Natural killer cell (primary cell): ENCODE data around the gene ELN. TPM values are rescaled to one million over a fixed set of nuclear protein-coding genes. Genes with fewer than 3 reads are reported as not detected.

Experiments
- ATAC-seq, 3 donors: fragments of 150-1000 bp in 2 of 3; fragments of 200-7000 bp in 1 of 3; cut with Tn5 transposase; 1 replicate in 1 of 3; 2 replicates in 2 of 3; pipeline ENCODE4 v1.10.0; 2021; ENCODE audit warnings: mild to moderate bottlenecking in 2 of 3, moderate library complexity in 2 of 3
- DNase-seq, 2 donors: peaks; one replicate each; pipeline versions ENCODE4 v3.0.0 to v3.0.0-alpha.2; 2013 to 2021; ENCODE audit warnings: mixed read lengths in 1 of 2
- H3K27ac ChIP-seq: one replicate; pipeline ENCODE4 v1.5.1; 2013; ENCODE audit warnings: mild to moderate bottlenecking, low read length
- H3K27me3 ChIP-seq: one replicate; pipeline ENCODE4 v1.6.1; 2013; ENCODE audit warnings: low read length; ENCODE audit not compliant: control insufficient read depth, insufficient read depth
- H3K36me3 ChIP-seq: one replicate; pipeline ENCODE4 v1.6.1; 2013; ENCODE audit warnings: low read length; ENCODE audit not compliant: control insufficient read depth, insufficient read depth
- H3K4me1 ChIP-seq: one replicate; pipeline ENCODE4 v1.6.1; 2013; ENCODE audit warnings: low read length; ENCODE audit not compliant: control insufficient read depth, insufficient read depth
- H3K4me3 ChIP-seq: one replicate; pipeline ENCODE4 v1.5.1; 2013; ENCODE audit warnings: low read length
- H3K9me3 ChIP-seq: one replicate; pipeline ENCODE4 v1.6.1; 2013; ENCODE audit warnings: low read length; ENCODE audit not compliant: control insufficient read depth, insufficient read depth
- H3K27ac Mint-ChIP-seq, 2 donors: one replicate each; pipeline ENCODE4 v1.8.0; 2022; ENCODE audit warnings: mild to moderate bottlenecking in 2 of 2, mixed read lengths in 2 of 2, moderate library complexity in 1 of 2
- H3K27me3 Mint-ChIP-seq, 2 donors: one replicate each; pipeline ENCODE4 v1.8.0; 2022; ENCODE audit warnings: low read depth in 2 of 2, mixed read lengths in 2 of 2
- H3K36me3 Mint-ChIP-seq: one replicate; pipeline ENCODE4 v1.8.0; 2022; ENCODE audit warnings: mixed read lengths
- H3K4me1 Mint-ChIP-seq, 2 donors: one replicate each; pipeline ENCODE4 v1.8.0; 2022; ENCODE audit warnings: mixed read lengths in 2 of 2
- H3K4me3 Mint-ChIP-seq: one replicate; pipeline ENCODE4 v1.8.0; 2022; ENCODE audit warnings: mild to moderate bottlenecking, moderate library complexity, mixed read lengths
- H3K9me3 Mint-ChIP-seq, 2 donors: one replicate each; pipeline ENCODE4 v1.8.0; 2022; ENCODE audit warnings: mixed read lengths in 2 of 2
- WGBS: methylation state at CpG from one replicate; pipeline ENCODE4 v1.1.7; 2013; ENCODE audit warnings: missing lambda C conversion rate; ENCODE audit not compliant: insufficient coverage; 5-methylcytosine and 5-hydroxymethylcytosine counted together
- intact Hi-C: fragments of 100-400 bp; cut with micrococcal nuclease; formaldehyde crosslinking; loops from one replicate; pipeline ENCODE4 v1.14.2; 2022
- total RNA-seq, 4 donors: library from RNA; stranded (reverse); fragments of 120-200 nt in 1 of 4; gene quantifications; one replicate each; pipeline versions ENCODE4 v1.2.3 to v1.2.4, GENCODE V29; 2013 to 2022
- TF ChIP-seq, protein P1 (sequence below): fragments of 200-600 bp; IDR thresholded peaks from one replicate; pipeline ENCODE4 v1.8.0; 2022; ENCODE audit warnings: antibody characterized with exemption

Gene ELN
- total RNA-seq, 3 donors from 2014 or later (not counting 1 experiment from before 2014, with no cell fraction given) = 0.75 TPM; not detected in 2

DNA sequence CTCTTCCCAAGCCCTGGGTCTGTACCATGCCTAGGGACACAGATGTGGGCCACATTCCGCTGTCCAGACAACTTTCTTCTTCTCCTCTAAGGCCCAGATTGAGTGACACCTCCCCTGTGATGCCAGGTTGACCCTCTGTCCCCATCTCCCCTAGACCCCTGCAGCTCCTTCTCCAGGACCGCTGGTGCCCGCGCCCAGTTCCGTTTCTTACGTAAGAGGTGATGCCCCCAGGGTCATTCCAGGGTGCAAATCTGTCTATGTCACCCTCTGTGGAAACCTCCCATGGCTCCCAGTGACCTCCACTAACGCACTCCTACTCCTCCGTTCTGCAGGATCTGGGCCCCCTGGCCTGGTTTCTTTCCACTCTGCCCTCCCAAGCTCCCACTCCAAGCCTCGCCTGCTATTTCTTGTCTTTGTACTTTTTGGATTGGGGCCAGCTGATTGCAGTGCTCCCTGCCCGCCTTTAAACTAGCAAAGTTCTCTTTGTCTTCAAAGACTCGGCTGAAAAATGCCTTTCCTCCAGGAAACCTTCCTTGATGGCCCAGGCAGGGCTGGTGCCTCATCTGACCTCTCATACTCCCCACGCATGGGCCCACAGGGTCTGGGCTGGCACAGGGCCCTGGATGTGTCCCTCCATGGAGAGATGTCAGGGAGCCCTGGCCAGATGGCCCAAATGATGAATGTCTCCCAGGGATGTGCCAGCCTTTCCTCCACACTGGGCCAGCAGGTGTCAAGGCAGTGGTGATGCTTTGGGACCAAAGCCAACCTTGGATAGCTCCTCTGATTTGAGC lies 21.3 kb upstream of the ELN start:
- Mint-ChIP-seq H3K9me3 (no peaks in the 10 kb centered on the region), H3K27me3 (no peaks in the 10 kb centered on the region), H3K4me1 (peaks cover 22 to 30% of the 10 kb centered on the region in 2 donors), H3K4me3 (no peak overlapping the region), H3K36me3 (no peaks in the 10 kb centered on the region), H3K27ac (peak overlapping the region in 1 of 2 donors; percentile 24)
- TF ChIP-seq, protein P1, sequence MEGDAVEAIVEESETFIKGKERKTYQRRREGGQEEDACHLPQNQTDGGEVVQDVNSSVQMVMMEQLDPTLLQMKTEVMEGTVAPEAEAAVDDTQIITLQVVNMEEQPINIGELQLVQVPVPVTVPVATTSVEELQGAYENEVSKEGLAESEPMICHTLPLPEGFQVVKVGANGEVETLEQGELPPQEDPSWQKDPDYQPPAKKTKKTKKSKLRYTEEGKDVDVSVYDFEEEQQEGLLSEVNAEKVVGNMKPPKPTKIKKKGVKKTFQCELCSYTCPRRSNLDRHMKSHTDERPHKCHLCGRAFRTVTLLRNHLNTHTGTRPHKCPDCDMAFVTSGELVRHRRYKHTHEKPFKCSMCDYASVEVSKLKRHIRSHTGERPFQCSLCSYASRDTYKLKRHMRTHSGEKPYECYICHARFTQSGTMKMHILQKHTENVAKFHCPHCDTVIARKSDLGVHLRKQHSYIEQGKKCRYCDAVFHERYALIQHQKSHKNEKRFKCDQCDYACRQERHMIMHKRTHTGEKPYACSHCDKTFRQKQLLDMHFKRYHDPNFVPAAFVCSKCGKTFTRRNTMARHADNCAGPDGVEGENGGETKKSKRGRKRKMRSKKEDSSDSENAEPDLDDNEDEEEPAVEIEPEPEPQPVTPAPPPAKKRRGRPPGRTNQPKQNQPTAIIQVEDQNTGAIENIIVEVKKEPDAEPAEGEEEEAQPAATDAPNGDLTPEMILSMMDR = no peak
- no peak overlapping the region for H3K4me3 ChIP-seq
- H3K4me1 ChIP-seq = peaks cover 20% of the 10 kb centered on the region
- intact Hi-C loops = no loop called here
- no peaks in the 10 kb centered on the region for H3K36me3 ChIP-seq
- no peaks in the 10 kb centered on the region for H3K9me3 ChIP-seq
- H3K27me3 ChIP-seq = no peaks in the 10 kb centered on the region
- DNase-seq (no peak), ATAC-seq (no peak)
- 86% methylated on average over 12 of the region's 12 CpGs for WGBS
- no peak overlapping the region for H3K27ac ChIP-seq

DNA sequence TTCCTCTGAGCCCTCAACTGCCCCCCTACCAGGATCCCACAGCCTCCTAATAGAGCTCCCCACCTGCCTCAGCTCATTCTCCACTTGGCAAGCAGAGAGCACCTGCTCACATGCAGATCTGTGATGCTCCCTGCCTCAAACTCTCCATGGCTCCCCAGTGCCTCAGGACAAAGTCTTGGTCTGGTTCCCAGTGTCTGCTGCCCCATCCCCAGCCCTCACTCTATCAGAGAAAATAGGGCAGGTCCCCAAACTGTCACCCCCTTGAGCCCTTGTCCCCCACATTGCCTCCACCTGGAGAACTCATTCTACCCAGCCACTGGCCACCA lies 20.8 kb upstream of the ELN start:
- intact Hi-C loops = no loop called here
- H3K36me3 Mint-ChIP-seq = no peaks in the 10 kb centered on the region
- ATAC-seq = no peak

DNA sequence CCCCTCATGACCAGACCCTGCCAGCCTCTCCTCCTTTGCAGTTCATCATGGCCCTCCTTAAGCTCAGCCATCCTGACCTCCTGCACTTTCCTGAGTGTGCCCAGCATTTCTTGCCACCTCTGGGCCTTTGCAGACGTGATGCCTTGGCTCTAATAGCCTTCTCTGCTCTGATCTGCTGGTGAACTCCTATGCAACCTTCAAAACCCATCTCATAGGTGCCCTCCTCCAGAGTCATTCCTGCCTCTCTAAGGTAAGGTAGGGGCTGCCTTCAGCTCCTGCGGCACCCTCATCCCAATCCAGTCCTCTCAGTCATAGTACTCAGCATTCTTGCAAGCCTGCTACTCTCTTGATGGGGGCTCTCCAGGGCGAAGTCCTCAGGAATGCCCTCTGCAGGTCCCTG lies 19.3 kb upstream of the ELN start:
- no peaks in the 10 kb centered on the region for H3K9me3 Mint-ChIP-seq
- H3K36me3 Mint-ChIP-seq = no peaks in the 10 kb centered on the region
- Histone ChIP-seq H3K27ac (no peak overlapping the region), H3K27me3 (no peaks in the 10 kb centered on the region), H3K4me1 (peaks cover 9% of the 10 kb centered on the region), H3K36me3 (no peaks in the 10 kb centered on the region), H3K4me3 (no peak overlapping the region), H3K9me3 (no peaks in the 10 kb centered on the region)
- DNase-seq = no peak
- H3K27ac Mint-ChIP-seq = peak overlapping the region in 1 of 2 donors; percentile 17
- peaks cover 7 to 11% of the 10 kb centered on the region in 2 donors for H3K4me1 Mint-ChIP-seq
- no peak overlapping the region for H3K4me3 Mint-ChIP-seq
- WGBS = 85% methylated on average over 3 of the region's 3 CpGs
- no peaks in the 10 kb centered on the region for H3K27me3 Mint-ChIP-seq
- no peak for ATAC-seq
- intact Hi-C loops = no loop called here
- TF ChIP-seq, protein P1 = no peak

More for the DNA sequence above, 20.8 kb upstream of the ELN start:
- Mint-ChIP-seq H3K27me3 (no peaks in the 10 kb centered on the region), H3K4me3 (no peak overlapping the region), H3K4me1 (peaks cover 18 to 25% of the 10 kb centered on the region in 2 donors), H3K27ac (peak overlapping the region in 1 of 2 donors; percentile 24), H3K9me3 (no peaks in the 10 kb centered on the region)
- Histone ChIP-seq H3K27ac (no peak overlapping the region), H3K4me1 (peaks cover 17% of the 10 kb centered on the region), H3K9me3 (no peaks in the 10 kb centered on the region), H3K27me3 (no peaks in the 10 kb centered on the region), H3K36me3 (no peaks in the 10 kb centered on the region), H3K4me3 (no peak overlapping the region)
- TF ChIP-seq, protein P1 = no peak
- no peak for DNase-seq

DNA sequence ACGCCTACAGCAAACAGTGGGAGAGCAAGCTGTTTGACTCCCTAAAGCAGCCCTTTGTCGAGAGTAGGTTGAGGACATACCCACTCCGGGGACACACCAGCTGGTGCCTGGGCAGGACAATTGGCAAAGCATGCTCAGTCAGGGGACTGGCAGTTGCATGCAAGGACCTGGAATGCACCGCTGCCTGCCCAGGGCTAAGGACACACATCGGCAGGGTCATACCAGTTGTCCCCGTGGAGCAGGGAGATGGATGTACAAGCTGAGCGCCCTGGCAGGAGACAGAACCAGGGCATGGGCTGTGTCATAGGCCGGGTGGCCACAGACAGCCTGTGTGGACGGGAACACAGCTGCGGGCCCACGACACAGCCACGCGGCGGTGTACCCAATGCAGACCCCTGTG lies 18.3 kb upstream of the ELN start:
- ATAC-seq = no peak
- no peak overlapping the region for H3K4me3 ChIP-seq
- no peaks in the 10 kb centered on the region for H3K27me3 Mint-ChIP-seq
- H3K36me3 Mint-ChIP-seq = no peaks in the 10 kb centered on the region
- H3K36me3 ChIP-seq = no peaks in the 10 kb centered on the region
- intact Hi-C loops = no loop called here
- TF ChIP-seq, protein P1 = no peak
- H3K4me1 ChIP-seq = peaks cover 6% of the 10 kb centered on the region
- H3K27ac ChIP-seq = no peak overlapping the region
- no peak for DNase-seq
- peaks cover 0 to 4% of the 10 kb centered on the region in 2 donors for H3K4me1 Mint-ChIP-seq
- no peak overlapping the region for H3K27ac Mint-ChIP-seq
- H3K9me3 ChIP-seq = no peaks in the 10 kb centered on the region
- WGBS = 92% methylated on average over 14 of the region's 14 CpGs
- no peak overlapping the region for H3K4me3 Mint-ChIP-seq
- no peaks in the 10 kb centered on the region for H3K27me3 ChIP-seq
- no peaks in the 10 kb centered on the region for H3K9me3 Mint-ChIP-seq
